ENCODE data around the gene IRF8.

The IRF8 gene

DNA sequence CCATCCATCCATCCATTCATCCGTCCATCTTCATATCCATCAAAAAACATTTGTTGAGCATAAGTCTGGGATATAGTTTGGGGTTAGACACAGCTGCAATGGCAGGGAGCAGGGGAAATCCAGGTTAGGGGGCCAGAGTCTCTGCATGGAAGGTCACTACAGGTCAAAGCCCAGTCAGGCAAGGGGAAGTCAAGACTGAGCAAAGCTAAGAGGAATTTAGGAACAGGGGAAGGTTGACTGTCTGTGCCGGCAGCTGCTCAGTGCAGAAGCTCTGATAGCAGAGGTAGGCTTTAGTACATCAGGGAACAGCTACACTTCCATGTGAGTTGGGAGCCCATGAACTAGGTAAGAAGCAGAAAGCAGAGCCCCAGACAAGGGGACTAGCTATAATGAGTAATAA, 68.1 kb downstream of the IRF8 start:
- H3K9ac ChIP-seq (ENCODE audit: low read length), result no peak overlapping the region
- H3K27me3 ChIP-seq (ENCODE audit: control insufficient read depth, insufficient read depth, low read length), result no peaks in the 10 kb centered on the region
- peaks cover 13% of the 10 kb centered on the region for H3K4me1 ChIP-seq (ENCODE audit: control insufficient read depth, insufficient read depth, low read length)
- H3K4me3 ChIP-seq (ENCODE audit: low read length), result no peak overlapping the region
- H3K36me3 ChIP-seq (ENCODE audit: control insufficient read depth, insufficient read depth, low read length), result no peaks in the 10 kb centered on the region
- no peak overlapping the region for H3K27ac ChIP-seq (ENCODE audit: low read depth, low read length)

GRCh38 chr16:85968041-85968920, 69.3 kb downstream of the IRF8 start:
- H3K9ac ChIP-seq (ENCODE audit: low read length), result no peak overlapping the region
- H3K4me1 ChIP-seq (ENCODE audit: control insufficient read depth, insufficient read depth, low read length), result peaks cover 13% of the 10 kb centered on the region
- no peak overlapping the region for H3K4me3 ChIP-seq (ENCODE audit: low read length)
- H3K27me3 ChIP-seq (ENCODE audit: control insufficient read depth, insufficient read depth, low read length), result no peaks in the 10 kb centered on the region
- no peak overlapping the region for H3K27ac ChIP-seq (ENCODE audit: low read depth, low read length)
- H3K36me3 ChIP-seq (ENCODE audit: control insufficient read depth, insufficient read depth, low read length), result no peaks in the 10 kb centered on the region

GRCh38 chr16:85969159-85969558, 70.2 kb downstream of the IRF8 start:
- Histone ChIP-seq H3K36me3 (ENCODE audit: control insufficient read depth, insufficient read depth, low read length) (no peaks in the 10 kb centered on the region), H3K4me3 (ENCODE audit: low read length) (no peak overlapping the region), H3K27ac (ENCODE audit: low read depth, low read length) (no peak overlapping the region), H3K27me3 (ENCODE audit: control insufficient read depth, insufficient read depth, low read length) (no peaks in the 10 kb centered on the region), H3K9ac (ENCODE audit: low read length) (no peak overlapping the region), H3K4me1 (ENCODE audit: control insufficient read depth, insufficient read depth, low read length) (peaks cover 6% of the 10 kb centered on the region)

DNA sequence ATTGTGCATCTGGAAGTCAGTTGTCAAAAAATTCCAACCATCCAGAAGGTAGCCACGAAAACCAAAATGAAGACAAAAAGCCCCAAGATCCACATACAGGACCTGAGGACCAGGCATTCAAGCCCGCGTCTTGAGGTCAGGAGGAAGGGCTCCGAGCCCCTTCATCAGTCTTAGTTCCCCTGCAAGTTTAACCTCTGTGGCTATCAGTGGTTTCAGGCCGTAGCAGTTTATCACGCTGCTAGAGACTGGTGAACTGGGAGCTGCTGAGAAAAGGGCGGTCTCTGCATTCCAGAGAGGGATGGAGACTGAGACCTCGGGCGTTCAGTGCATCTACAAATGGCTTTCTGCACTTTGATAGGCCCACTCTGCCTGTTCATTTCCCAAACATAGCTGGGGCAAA, 70.6 kb downstream of the IRF8 start:
- H3K27ac ChIP-seq (ENCODE audit: low read depth, low read length), result no peak overlapping the region
- peaks cover 2% of the 10 kb centered on the region for H3K4me1 ChIP-seq (ENCODE audit: control insufficient read depth, insufficient read depth, low read length)

DNA sequence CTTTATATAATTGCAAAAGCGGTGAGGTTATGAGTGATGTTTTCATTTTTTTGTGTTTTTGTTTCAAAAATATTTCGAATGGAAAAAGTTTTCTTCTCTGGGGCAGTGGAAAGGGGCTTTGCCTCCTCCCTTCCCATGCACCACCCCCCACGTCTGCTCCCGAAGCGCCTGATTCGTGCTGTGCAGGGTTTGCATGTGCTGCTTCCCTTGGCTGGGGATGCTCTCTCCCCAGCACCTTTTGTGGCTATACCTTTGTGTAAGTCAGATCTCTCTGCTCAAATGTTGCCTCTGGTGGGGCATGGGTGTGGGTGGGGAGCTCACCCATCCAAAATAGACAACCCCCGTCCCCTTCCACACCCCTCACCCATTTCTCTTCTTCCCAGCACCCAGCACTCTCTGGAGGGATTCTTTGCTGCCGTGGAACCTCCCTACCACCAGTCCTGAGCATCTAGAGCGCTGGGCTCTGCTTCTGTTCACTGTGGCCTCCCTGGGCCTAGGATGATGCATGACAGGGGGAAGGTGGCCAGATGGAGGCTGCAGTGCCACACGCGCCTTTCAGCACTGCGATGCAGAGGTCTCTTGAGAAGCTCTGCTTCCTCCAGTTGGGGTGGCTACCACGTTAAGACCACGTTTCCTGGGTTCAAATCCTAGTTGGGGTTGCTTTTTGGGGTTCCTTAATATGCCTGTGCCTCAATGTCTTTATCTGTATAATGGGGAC, 71.2 kb downstream of the IRF8 start:
- no peak overlapping the region for H3K4me3 ChIP-seq (ENCODE audit: low read length)
- H3K27me3 ChIP-seq (ENCODE audit: control insufficient read depth, insufficient read depth, low read length), result no peaks in the 10 kb centered on the region
- H3K4me1 ChIP-seq (ENCODE audit: control insufficient read depth, insufficient read depth, low read length), result no peaks in the 10 kb centered on the region
- H3K27ac ChIP-seq (ENCODE audit: low read depth, low read length), result no peak overlapping the region
- no peak overlapping the region for H3K9ac ChIP-seq (ENCODE audit: low read length)
- no peaks in the 10 kb centered on the region for H3K36me3 ChIP-seq (ENCODE audit: control insufficient read depth, insufficient read depth, low read length)

More for the DNA sequence above, 70.6 kb downstream of the IRF8 start:
- Histone ChIP-seq H3K4me3 (ENCODE audit: low read length) (no peak overlapping the region), H3K36me3 (ENCODE audit: control insufficient read depth, insufficient read depth, low read length) (no peaks in the 10 kb centered on the region), H3K27me3 (ENCODE audit: control insufficient read depth, insufficient read depth, low read length) (no peaks in the 10 kb centered on the region), H3K9ac (ENCODE audit: low read length) (no peak overlapping the region)

DNA sequence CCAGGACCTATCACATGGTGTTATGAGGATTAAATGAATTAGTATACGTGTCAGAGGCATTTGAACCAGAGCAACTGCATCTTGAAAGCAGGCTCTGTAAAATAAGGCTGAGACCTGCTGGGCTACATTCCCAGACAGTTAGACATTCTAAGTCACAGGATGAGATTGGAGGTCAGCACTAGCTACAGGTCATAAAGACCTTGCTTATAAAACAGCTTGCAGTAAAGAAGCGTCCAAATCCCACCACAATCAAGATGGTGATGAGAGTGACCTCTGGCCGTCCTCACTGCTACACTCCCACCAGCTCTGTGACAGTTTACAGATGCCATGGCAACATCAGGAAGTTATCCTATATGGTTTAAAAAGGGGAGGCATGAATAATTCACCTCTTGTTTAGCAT, 71.8 kb downstream of the IRF8 start:
- no peaks in the 10 kb centered on the region for H3K4me1 ChIP-seq (ENCODE audit: control insufficient read depth, insufficient read depth, low read length)
- no peaks in the 10 kb centered on the region for H3K27me3 ChIP-seq (ENCODE audit: control insufficient read depth, insufficient read depth, low read length)
- H3K4me3 ChIP-seq (ENCODE audit: low read length), result no peak overlapping the region
- H3K27ac ChIP-seq (ENCODE audit: low read depth, low read length), result no peak overlapping the region
- H3K9ac ChIP-seq (ENCODE audit: low read length), result no peak overlapping the region
- no peaks in the 10 kb centered on the region for H3K36me3 ChIP-seq (ENCODE audit: control insufficient read depth, insufficient read depth, low read length)

Data from rectal smooth muscle tissue (tissue), 1 donor.